Femur (tissue), 1 donor: ENCODE results near the gene FBN2.

ENCODE experiments used
- DNase-seq: peaks from one replicate; pipeline ENCODE4 v3.0.0-alpha.2; 2017

Gene FBN2

DNA sequence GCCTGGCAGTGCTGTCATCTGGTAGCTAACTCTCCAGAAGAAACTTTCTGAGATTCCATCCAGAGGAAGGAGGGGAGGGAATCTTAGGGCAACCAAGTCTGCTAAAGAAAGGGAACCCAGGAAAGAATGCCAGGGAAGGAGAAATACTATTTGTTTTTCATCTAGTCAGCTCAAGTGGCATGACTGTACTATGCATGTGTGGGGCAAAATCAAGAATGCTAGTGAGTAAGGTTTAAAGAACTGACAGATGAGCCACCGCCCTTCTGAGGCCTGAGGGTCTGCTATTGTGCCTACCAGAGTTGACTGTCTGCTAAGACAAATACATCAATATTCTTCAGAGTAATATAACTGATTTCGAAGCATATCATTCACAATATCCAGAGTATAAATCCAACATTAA lies 250.3 kb downstream of the FBN2 start:
- DNase-seq, result no peak

DNA sequence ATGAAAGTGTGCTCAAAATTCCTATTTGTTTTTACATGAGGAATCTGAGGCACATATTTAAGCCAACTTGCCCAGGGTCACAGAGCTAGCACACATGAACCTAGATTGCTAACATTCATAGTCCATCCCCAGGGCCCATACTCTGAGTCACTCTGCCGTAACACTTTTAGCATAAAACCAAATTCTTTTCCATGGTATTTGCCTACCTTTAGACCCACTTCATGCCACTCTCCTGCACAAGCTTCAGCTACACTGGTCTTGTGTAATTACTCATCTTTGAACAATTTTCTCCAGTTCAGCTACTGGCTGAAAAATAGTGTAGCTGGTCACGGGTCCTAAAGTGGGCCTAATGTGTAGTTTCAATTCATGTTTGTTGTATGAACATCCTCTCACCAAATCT lies 253.8 kb downstream of the FBN2 start:
- DNase-seq, result no peak

DNA sequence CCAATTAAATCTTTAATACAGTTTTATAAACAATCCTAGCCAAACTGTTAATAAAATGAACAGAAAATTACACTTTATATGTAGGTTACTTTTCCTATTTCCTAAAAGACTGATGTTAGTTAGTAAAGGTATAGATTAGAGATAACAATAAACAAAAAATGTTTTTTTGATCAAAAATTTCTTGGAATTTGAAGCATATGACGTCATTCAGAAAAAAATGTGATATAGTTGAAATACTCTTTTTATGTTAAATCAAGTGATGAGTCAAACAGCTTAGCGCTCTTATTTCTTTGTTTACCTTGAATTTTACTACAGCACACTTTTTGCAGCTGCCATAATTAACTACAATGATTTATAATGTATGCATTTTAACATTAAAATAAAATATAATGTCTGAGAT lies 258.7 kb downstream of the FBN2 start:
- no peak for DNase-seq

DNA sequence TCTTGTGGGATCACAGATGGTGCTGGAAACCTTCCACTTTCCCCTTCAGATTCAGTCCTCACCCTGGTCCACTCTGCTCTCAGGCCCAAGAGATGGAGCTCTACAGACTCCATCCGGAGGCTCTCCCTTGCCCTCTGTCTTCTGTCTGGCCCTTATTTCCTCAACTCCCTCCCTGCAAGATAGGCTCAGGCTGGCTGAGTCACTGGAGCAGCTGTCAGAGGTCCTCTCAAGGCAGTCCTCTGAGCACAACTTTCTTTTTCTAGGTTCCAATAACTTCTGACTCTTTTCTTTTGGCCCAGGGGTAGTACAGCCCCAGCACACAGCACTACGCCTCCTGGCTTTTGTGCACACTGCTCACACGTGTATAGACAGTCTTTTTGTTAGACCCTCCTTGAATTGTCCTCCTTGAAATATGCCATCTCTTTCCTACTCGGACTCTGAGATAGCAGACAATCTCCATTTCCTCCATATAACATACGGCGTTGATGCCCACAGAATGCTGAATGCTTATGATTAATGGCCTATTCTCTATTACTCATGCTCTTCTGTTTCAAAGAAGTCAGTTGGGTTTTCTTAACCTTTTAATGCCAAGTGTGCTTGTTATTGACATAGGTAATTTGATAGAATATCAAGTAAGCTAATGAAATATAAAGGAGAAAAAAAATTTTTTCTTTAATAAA lies 261.4 kb downstream of the FBN2 start:
- DNase-seq, result no peak

DNA sequence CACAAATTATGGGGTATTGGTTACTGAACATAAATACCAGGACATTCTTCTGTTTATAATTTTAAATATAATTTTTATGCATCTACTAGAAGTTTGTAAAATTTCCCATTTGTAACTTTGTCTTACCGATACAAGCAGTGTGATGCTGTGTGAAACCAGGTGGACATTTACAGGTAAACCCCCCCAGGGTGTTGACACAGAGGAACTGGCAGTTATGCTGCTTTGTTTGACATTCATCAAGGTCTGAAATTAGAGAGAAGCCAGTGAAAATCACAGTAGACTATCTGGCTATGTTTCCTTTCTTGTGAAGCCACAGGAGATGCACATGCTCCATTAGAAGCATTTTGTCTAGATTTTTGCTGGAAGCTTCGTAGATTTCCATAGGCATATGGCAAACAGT lies 263.6 kb downstream of the FBN2 start:
- no peak for DNase-seq

DNA sequence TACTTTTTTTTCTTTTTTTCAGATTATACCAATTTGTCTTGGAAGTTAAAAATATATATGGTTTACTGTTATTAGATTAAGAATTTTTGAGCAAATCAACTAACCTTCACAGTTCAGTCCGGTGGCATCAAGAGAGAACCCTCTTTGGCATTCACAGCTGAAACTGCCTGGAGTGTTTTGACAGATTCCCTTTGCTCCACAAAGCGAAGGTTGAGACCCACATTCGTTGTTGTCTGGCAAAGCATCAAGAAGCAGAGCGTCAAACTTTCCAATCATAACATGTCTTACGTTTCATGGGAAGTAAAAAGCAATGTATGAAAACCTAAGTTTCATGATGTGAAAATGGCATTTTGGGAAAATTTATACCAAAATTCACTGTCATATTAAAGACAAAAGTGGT lies 264.3 kb downstream of the FBN2 start:
- DNase-seq, result no peak

DNA sequence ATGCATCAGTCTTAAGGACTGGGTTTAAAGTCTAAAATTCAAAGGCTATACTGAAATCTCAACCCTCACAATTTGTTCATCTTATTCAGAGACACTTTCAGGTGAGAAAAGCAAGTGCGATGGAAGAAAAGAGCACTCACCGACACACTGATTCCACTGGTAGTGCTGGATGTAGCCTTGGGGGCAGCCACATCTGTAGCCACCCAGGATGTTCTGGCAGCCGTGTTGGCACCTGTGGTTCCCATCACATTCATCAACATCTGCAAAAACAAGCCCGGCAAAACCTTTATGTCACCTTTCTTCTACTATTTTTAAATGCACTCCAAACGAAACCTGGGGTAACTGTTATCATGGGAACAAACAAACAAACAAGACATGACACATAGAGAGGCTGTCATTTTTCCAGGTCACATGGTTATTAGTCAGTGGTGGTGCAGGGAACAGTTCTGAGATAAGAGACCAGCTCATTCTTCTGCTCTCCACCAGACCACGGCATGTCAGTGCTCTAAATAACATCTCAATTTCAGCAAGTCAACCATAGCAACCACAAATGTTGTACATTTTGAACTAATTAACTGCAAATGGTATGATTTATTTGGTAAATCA lies 266.1 kb downstream of the FBN2 start:
- DNase-seq, result no peak

DNA sequence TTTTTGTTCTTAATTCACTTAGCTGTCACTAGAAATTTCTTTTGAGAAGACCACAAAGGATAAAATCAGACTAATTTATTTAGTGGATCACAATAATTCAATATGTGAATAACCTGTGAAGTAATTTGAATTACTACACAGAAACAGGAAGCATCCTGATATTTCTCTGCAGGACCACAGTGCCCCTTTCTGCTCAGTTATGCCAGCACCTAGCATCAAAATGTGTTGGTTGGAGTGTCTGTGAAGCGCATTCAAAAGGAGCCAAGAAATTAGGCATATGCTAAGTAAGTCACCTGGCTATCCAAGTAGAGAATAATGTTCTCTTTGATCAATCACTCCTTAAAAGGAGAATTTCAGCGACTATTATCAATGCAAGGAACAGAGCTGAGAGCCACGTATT lies 267.0 kb downstream of the FBN2 start:
- DNase-seq, result no peak

DNA sequence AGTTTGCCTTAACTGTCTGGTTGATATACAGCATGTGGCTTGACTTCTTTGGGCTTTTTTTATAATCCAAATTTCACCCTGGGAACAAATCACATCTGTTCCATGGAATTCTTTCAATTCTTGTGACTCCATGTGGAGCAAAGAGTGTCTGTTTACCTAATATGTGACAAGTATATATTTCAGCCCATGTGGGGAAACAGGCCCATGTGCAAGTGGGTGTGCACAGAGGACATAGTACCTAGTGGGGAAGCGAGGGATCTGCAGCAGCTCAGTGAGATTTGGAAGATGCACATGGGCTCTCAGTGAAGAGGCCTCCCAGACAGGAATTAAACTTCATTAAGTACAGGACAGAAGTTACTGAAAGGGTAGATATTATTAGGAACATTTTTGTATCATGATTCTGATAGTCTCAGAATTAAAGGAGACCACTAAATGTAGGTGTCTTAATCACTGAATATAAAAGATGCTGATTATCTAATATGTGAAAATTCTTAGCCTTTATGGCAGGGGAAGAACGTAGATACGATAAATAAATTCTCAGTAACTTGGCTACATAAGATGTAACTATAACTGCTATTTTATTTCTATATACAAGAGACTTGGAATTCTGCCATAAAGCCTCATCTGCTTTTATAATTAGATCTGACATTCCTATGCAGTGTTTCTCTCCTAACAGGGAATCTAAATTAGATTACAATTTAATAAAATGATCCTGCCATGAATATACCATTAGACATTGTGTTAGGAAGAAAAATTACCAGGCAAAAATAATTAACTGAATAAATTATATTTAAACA lies 273.3 kb downstream of the FBN2 start:
- DNase-seq, result no peak

DNA sequence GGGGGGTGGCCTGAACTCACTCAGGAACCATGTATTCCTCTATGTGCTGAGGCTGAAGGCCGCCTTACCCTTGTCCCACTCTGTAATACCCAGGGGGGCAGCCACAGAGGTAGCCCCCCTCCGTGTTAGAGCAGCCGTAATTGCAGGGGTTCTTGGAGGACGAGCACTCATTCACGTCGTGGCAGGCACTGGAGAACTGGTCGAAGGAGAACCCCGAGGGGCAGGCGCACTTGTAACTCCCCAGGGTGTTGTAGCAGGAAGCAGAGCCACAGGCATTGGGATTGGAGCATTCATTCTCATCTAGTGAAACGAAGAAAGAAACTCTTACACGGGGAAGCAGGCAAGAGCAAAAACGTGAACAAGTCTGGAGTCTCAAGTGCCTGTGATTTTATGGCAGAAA lies 274.7 kb downstream of the FBN2 start:
- no peak for DNase-seq

DNA sequence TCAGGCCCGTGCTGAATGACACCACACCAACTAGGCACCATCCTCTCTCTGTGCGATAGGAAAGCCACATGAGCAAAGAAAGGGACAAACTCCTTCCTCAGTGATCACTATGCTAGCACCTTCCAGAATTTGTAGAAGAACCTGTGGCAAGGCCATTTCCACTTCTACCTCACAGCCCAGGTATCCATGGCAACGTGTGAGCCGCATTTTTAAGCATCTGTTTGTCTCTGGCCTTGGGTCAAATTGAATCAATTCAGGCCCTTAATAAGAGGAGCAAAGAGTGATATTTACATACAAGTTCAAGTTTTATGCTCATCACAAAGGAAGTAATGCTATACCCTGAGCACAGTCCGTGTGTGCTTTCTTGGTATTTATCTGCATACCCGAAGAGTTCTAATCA lies 275.1 kb downstream of the FBN2 start:
- DNase-seq, result no peak

DNA sequence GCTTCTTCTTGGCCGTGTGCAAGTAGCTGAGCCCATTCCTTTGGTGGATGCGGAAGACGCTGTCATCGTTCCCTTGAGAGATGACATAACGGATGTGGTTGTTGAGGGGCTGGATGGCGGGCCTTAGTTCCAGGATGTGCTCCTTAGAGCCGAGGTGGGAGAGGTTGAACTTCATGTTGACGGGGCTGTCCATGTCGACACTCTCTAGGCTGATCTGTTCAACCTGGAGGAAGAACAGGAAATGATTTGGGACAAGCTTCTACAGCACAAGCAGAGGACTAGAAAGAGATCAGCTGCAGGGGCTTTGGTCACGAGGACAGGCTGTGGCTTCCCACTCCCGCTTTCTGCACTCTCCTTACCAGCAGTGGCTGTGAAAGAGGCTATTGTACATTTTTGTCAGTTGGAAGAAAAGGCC lies 278.4 kb downstream of the FBN2 start:
- DNase-seq, result no peak

DNA sequence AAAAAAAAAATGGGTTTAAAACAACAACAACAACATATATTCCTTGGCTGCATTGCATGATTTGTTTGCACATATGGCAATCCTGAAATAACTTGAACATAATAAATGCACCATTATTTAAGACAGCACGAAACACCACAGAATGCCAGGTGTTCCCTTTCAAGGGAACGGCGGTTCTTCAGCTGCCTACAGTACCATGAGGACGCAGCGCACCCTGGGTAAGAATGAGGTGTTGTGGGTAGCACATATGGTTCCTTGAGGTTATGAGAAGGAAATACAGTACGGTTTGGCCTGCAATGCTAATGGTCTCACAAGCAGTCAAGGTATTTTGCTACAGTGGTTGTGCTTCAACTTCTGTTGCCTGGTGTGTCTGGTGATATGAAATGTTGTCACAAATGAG lies 279.7 kb downstream of the FBN2 start:
- no peak for DNase-seq

DNA sequence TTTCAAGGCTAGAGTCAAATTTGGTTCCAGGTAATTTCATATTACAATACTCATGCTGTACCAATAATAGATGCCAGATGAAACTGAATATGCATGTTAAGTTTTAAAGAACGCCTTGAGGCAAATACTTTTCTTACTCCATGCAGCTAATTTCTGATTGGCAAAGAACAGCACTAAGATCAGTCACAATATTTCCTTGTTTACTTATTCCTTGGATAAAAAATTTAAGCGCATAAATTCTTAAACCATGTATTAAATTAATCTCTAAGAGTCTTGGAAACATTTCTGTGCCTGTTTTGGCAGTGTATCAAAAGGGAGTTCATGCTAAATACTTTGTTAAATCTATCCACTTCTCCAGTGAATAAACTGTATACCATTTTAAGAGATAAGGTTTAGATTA lies 281.0 kb downstream of the FBN2 start:
- no peak for DNase-seq

DNA sequence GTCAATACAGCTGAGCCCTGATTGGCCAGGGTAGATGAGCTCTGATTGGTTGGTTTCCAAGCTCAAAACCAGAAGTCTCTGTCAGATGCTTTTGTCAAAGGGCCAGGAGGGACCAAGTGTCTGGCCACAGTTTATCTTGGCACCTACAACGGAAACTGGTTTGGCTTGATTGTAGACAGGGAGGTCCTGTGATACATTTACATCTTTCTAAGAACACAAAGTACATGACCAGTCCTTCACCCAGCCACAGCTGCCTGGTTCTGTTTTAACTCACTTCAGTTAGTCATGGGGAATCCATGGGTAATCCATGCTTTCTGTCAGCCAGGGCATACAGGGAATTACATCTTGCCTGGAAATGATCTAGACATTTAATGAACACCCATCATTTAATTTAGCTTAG lies 283.3 kb downstream of the FBN2 start:
- DNase-seq, result no peak

DNA sequence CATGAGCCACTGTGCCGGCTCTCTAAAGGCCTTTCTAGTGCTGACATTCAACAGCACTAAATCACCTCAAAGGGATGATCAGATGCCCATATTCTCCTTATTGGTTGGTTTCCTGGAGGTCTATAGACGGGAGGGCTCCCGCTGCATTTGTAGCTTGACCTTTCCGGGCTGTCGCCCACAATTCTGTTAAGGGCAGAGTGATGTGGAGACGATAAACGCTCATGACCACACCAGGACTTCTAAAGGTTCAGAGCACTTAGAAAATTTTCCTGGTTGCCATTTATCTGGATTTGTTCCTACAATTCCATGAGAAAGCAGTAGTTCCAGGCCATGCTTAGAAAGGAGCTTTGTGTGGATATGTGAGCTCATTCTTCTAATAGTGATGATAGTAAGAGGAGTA lies 284.2 kb downstream of the FBN2 start:
- DNase-seq, result no peak

DNA sequence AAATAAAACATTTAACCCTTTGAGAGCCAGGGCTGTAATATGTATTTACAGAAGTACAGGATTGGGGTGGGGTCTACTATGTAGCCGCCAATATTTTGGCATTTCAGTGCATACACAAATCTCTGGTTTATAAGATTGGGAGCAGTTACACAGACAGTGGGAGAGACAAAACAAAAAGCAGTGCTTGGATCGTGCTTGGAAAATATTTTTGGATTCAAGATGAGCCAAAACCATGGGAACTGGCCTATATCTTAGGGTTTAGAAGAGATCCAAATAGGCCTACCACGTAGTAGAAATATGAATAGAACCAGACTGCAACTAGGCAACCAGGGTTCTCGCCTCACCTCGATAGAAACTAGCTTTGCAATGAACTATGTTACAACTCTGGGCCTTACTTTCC lies 284.9 kb downstream of the FBN2 start:
- no peak for DNase-seq

DNA sequence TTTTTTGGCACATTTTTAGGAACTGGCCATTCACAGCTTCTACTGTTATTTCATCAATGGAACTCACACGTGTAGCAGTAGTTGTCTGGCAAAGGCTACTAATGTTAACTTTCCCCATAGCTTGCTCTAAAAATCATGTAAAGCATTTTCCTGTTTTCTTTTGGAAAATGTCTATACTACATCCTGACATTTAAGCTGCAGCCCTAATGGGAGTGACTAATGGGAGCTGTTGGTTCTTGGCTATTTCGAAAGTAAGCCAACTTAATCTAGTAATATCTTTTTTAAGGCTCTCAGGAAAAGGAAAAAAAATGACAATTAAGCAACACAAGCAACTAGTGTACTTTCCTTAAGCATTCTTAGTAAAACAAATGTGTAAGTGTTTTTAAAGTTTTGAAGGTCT lies 285.3 kb downstream of the FBN2 start:
- DNase-seq, result no peak

DNA sequence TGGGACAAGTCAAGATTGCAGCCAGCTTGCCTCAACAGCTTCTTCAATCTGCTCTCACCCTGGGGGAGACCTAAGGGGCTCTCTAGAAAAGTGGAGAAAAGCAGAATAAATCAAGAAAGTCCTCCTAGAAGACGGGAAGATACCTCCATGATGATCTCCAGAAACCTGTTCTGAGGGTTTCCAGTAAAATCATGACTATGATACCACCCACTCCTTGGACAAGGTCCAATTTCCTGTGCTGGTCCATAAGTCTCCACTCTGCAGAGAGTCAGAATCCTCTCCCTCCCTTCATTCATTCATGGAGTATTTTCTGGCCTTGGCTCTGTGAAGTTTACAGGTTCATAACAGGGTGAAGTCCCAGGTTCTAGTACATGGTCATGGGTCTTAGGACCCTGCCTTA lies 285.8 kb downstream of the FBN2 start:
- no peak for DNase-seq

DNA sequence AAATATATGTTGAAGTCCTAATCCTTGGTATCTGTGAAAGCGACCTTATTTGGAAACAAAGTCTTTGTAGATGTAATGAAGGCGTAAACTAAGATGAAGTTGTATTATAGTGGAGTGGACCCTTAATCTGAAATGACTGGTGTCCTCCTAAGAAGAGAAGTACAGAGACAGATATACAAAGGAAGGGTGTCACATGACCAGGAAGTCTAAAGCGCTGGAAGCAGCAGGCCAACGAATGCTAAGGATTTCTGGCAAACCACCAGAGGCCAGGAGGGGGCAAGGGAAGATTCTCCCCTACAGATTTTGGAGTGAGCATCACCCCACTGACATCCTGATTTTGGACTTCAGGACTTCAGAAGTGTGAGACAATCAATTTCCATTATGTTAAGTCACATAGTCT lies 292.1 kb downstream of the FBN2 start:
- DNase-seq, result no peak

DNA sequence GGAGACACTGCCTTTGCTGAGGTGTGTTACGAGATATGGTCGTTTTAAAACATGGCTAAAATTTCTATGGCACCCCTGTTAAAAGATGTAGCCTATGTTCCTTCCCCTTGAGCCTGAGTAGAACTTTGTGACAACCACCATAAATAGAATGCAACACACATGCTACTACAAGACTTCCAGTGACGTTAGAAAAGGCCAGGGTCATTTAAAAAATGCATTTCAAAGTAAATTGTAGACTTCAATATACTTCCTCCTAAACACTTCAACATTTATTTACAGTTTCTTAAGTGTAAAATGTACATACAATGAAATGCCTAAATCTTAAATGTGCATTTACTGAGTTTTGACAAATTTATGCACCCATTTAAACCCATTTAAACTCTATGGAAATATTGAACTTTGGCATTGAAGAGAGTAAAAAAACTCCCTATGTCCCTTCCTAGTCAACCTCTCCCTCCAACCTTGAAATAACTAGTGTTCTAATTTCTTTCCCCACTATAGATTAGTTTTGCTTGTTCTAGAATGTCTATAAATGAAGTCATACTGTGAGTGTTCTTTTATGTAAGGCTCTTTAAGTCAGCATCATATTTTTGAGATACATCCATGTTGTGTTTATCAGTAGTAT lies 294.0 kb downstream of the FBN2 start:
- DNase-seq, result no peak

DNA sequence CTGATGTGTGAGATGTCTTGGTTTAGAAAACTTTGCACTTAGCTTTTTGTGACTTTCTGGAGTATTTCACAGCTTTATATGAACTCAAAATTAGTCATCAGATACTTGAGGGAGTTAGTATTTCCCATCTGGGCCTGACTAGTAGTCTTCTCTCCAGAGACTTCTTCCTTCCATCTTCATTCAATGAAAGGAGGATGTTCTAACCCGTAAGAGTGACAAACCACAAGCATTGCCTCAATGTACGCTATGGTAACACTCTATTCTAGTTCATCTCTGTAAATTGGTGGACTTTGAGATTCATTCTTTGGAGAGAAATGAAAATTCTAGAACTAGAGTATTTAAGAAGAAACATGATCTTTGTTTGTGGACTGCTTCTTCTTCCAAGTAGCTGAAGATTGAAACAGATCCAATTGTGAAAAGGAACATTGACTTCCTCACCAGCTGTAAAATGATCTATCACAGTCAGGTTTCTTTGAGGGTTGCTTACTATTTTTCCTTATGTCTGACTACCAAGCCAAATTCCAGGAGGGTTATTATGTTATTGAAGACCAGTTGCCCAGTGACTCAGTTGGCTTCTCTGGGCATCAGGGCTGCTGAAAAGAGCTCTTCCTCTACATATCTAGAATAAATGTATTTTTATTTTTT lies 296.9 kb downstream of the FBN2 start:
- no peak for DNase-seq

DNA sequence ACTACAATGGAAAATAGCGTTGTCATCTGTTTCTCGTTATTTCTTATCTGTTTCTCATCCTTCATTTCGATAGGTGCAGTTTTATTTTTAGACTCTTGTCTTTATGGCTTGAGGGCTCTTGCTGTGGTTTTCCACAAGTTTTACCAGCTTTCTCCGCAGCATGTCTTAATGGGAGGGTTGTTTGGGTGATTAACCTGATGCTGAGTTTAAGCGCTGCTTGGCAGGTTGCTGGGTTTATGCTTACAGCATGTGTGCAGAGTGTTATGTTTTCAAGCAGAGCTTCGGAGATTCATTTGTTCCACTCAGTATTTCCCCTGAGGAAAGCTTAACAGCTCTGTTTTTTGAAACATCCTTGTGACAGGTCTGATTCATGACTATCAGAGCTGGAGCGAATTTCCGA lies 300.5 kb downstream of the FBN2 start:
- no peak for DNase-seq
